Measurements from ENCODE around the gene C19orf38. TPM values are rescaled to one million over a fixed set of nuclear protein-coding genes. Genes with fewer than 3 reads are reported as not detected.

C19orf38 gene
- total RNA-seq, 1 donor from 2014 or later = not detected

GRCh38 chr19:10846500-10847202 is 1.6 kb upstream of the C19orf38 start:
- Mint-ChIP-seq H3K4me3 (no peak overlapping the region), H3K27me3 (ENCODE audit: low read depth) (peaks cover 4% of the 10 kb centered on the region), H3K4me1 (no peaks in the 10 kb centered on the region), H3K36me3 (ENCODE audit: low read depth) (peaks cover 4% of the 10 kb centered on the region), H3K27ac (ENCODE audit: unreplicated experiment) (no peak overlapping the region), H3K9me3 (peaks cover 4% of the 10 kb centered on the region)
- no peak for DNase-seq (ENCODE audit: low read depth, low spot score)
- TF ChIP-seq, protein P1, sequence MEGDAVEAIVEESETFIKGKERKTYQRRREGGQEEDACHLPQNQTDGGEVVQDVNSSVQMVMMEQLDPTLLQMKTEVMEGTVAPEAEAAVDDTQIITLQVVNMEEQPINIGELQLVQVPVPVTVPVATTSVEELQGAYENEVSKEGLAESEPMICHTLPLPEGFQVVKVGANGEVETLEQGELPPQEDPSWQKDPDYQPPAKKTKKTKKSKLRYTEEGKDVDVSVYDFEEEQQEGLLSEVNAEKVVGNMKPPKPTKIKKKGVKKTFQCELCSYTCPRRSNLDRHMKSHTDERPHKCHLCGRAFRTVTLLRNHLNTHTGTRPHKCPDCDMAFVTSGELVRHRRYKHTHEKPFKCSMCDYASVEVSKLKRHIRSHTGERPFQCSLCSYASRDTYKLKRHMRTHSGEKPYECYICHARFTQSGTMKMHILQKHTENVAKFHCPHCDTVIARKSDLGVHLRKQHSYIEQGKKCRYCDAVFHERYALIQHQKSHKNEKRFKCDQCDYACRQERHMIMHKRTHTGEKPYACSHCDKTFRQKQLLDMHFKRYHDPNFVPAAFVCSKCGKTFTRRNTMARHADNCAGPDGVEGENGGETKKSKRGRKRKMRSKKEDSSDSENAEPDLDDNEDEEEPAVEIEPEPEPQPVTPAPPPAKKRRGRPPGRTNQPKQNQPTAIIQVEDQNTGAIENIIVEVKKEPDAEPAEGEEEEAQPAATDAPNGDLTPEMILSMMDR (conservative IDR thresholded peaks at IDR 0.05) = no peak

- no peaks in the 10 kb centered on the region for H3K27me3 Mint-ChIP-seq (ENCODE audit: low read depth)
These were observed 2.4 kb downstream of the C19orf38 start for GRCh38 chr19:10850631-10851030.

DNA sequence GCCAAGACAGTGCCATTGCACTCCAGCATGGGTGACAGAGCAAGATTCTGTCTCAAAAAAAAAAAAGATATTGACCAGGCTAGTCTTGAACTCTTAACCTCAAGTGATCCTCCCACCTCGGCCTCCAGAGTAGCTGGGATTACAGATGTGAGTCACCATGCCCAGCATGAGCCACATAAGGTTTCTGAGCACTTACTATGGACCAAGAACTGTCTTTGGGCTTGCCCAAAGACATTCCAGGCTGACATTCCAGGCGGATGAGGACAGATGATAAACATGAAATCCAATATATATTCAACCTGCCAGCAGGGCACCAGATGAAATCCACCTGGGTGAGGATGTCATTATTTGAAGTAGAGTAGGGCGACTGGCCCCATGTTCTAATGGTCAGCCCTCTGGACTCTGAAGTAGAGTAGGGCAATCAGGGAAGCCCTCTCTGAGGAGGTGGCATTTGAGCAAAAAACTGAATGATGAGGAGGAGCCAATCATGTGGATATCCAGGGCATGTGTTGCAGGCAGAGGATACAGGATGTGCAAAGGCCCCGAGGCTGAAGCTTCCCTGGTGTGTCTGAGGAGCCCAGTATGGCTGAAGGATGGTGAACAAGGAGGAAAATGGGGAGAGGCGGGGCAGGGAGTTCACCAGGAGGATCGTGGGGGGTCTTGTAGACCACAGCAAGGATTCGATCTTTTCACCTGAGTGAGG is 4.0 kb downstream of the C19orf38 start:
- Mint-ChIP-seq H3K9me3 (no peaks in the 10 kb centered on the region), H3K36me3 (ENCODE audit: low read depth) (no peaks in the 10 kb centered on the region), H3K4me1 (peaks cover 4% of the 10 kb centered on the region), H3K27me3 (ENCODE audit: low read depth) (no peaks in the 10 kb centered on the region), H3K4me3 (no peak overlapping the region), H3K27ac (ENCODE audit: unreplicated experiment) (no peak overlapping the region)
- no peak for DNase-seq (ENCODE audit: low read depth, low spot score)
- TF ChIP-seq, protein P1 (conservative IDR thresholded peaks at IDR 0.05) = no peak

More at GRCh38 chr19:10850631-10851030, 2.4 kb downstream of the C19orf38 start:
- H3K36me3 Mint-ChIP-seq (ENCODE audit: low read depth) = no peaks in the 10 kb centered on the region
- no peak overlapping the region for H3K27ac Mint-ChIP-seq (ENCODE audit: unreplicated experiment)
- H3K4me3 Mint-ChIP-seq = no peak overlapping the region
- peaks cover 4% of the 10 kb centered on the region for H3K9me3 Mint-ChIP-seq
- peaks cover 4% of the 10 kb centered on the region for H3K4me1 Mint-ChIP-seq
- TF ChIP-seq, protein P1 (conservative IDR thresholded peaks at IDR 0.05) = no peak
- no peak for DNase-seq (ENCODE audit: low read depth, low spot score)

GRCh38 chr19:10852941-10853340 is 4.7 kb downstream of the C19orf38 start:
- TF ChIP-seq, protein P1 (conservative IDR thresholded peaks at IDR 0.05) = no peak

DNA sequence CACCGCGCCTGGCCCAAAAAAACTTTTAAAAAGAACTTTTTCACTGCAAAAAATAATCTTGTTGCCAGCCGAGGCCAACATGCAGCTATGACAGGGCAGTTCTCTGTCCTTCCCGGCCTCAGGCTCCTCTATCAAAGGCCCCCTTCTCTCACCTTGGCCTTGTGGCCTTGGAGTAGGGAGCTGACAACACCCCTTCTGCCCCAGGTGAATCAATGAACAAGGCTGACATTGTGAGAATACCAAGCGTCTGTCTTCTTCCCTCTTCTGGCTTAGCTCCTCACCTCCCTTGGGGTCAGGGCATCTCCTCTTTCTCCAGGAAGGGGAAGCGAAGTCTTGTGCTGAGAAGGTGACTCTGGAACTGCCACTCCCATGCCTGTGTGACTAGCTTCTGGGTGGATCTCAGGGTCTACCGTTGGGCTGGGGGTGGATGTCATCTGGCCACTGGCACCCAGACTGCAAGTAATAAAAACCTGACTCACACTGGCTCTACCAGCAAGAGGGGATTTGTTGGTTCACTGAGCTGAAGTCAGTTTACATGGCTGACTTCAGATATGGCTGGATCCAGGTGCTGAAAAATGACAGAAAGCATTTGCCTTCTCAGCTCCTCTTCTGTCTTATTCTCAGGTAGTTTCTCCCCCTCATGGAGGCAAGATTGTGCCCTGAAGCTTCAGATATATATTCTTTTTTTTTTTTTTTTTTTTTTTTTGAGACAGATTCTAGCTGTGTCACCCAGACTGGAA is 6.3 kb downstream of the C19orf38 start:
- no peaks in the 10 kb centered on the region for H3K36me3 Mint-ChIP-seq (ENCODE audit: low read depth)
- no peak overlapping the region for H3K27ac Mint-ChIP-seq (ENCODE audit: unreplicated experiment)
- H3K9me3 Mint-ChIP-seq = no peaks in the 10 kb centered on the region
- TF ChIP-seq, protein P1 (conservative IDR thresholded peaks at IDR 0.05) = no peak
- DNase-seq (ENCODE audit: low read depth, low spot score) = no peak
- peaks cover 8% of the 10 kb centered on the region for H3K4me1 Mint-ChIP-seq
- H3K4me3 Mint-ChIP-seq = no peak overlapping the region
- no peaks in the 10 kb centered on the region for H3K27me3 Mint-ChIP-seq (ENCODE audit: low read depth)

More at GRCh38 chr19:10852941-10853340, 4.7 kb downstream of the C19orf38 start:
- H3K4me3 Mint-ChIP-seq = no peak overlapping the region
- DNase-seq (ENCODE audit: low read depth, low spot score) = no peak
- no peaks in the 10 kb centered on the region for H3K27me3 Mint-ChIP-seq (ENCODE audit: low read depth)
- H3K36me3 Mint-ChIP-seq (ENCODE audit: low read depth) = no peaks in the 10 kb centered on the region
- peaks cover 4% of the 10 kb centered on the region for H3K4me1 Mint-ChIP-seq
- no peaks in the 10 kb centered on the region for H3K9me3 Mint-ChIP-seq
- no peak overlapping the region for H3K27ac Mint-ChIP-seq (ENCODE audit: unreplicated experiment)

All from neural crest cell (in vitro differentiated cells).